K562 (cell line): ENCODE results near the gene MDK. TPM values are rescaled to one million over a fixed set of nuclear protein-coding genes. Genes with fewer than 3 reads are reported as not detected.

Experiments used
- BCL6 ChIP-seq: fragments of 250-450 bp; sonication (Bioruptor Pico); IDR thresholded peaks from 2 replicates; pipeline ENCODE4 v1.4.0; 2020
- CTCF ChIP-seq, 3 experiments: IDR thresholded peaks in 2 of 3; conservative IDR thresholded peaks in 1 of 3; 2 replicates each; pipeline ENCODE4 v1.5.1; 2011 to 2012; ENCODE audit warnings: low read length in 3 of 3, mild to moderate bottlenecking in 3 of 3, control low read depth in 2 of 3, improper control_type of control experiment in 1 of 3, inconsistent platforms in 1 of 3, low read depth in 1 of 3, mixed read lengths in 1 of 3, moderate library complexity in 1 of 3; ENCODE audit not compliant: insufficient read depth in 2 of 3
- EP300 ChIP-seq: IDR thresholded peaks from 2 replicates; pipeline ENCODE4 v1.6.1; 2012; ENCODE audit warnings: low read length, improper control_type of control experiment
- GABPB1 ChIP-seq: sonication (generic); formaldehyde crosslinking; IDR thresholded peaks from 2 replicates; pipeline ENCODE4 v1.8.0; 2022; ENCODE audit warnings: mild to moderate bottlenecking, missing genetic modification reagents
- HEY1 ChIP-seq: fragments of 250-450 bp; sonication (Bioruptor Pico); IDR thresholded peaks from 2 replicates; pipeline ENCODE4 v1.5.0; 2020; ENCODE audit warnings: mild to moderate bottlenecking, moderate library complexity, borderline replicate concordance
- HNRNPLL ChIP-seq: fragments of 200-400 bp; formaldehyde crosslinking; IDR thresholded peaks from 2 replicates; pipeline ENCODE4 v1.6.1; 2017; ENCODE audit warnings: low read length, low read depth, mild to moderate bottlenecking; ENCODE audit not compliant: poor library complexity, severe bottlenecking
- KLF13 ChIP-seq: fragments of 450-650 bp; IDR thresholded peaks from 2 replicates; pipeline ENCODE4 v1.6.1; 2016; ENCODE audit warnings: missing genetic modification characterization, low read depth, mild to moderate bottlenecking, missing compliant biosample characterization, moderate library complexity, borderline replicate concordance
- L3MBTL2 ChIP-seq: fragments of 450-650 bp; IDR thresholded peaks from 2 replicates; pipeline ENCODE4 v1.6.1; 2016; ENCODE audit warnings: mild to moderate bottlenecking, moderate library complexity
- MCM2 ChIP-seq: fragments of 450-650 bp; IDR thresholded peaks from 2 replicates; pipeline ENCODE4 v1.6.1; 2017; ENCODE audit warnings: low read depth, mild to moderate bottlenecking
- MCM3 ChIP-seq: fragments of 450-650 bp; IDR thresholded peaks from 2 replicates; pipeline ENCODE4 v1.6.1; 2016
- MCM5 ChIP-seq: fragments of 450-650 bp; IDR thresholded peaks from 2 replicates; pipeline ENCODE4 v1.6.1; 2016; ENCODE audit warnings: low read depth
- MLLT1 ChIP-seq, 2 experiments: fragments of 450-650 bp; IDR thresholded peaks; 2 replicates each; pipeline ENCODE4 v1.6.1; 2016
- PPARD ChIP-seq: fragments of 250-450 bp; sonication (Bioruptor Pico); IDR thresholded peaks from 2 replicates; pipeline ENCODE4 v1.8.0; 2022; ENCODE audit warnings: inconsistent platforms, mild to moderate bottlenecking, moderate library complexity
- SIRT6 ChIP-seq: IDR thresholded peaks from one replicate; pipeline ENCODE4 v1.6.1; 2012; ENCODE audit warnings: low read depth, mild to moderate bottlenecking, control low read depth, inconsistent platforms, low read length, moderate library complexity
- SIX5 ChIP-seq, 2 experiments: IDR thresholded peaks; 2 replicates each; pipeline ENCODE4 v1.6.1; 2011; ENCODE audit warnings: low read length in 2 of 2, borderline replicate concordance in 1 of 2, low read depth in 1 of 2, mild to moderate bottlenecking in 1 of 2, moderate library complexity in 1 of 2; ENCODE audit not compliant: insufficient read depth in 1 of 2
- TEAD4 ChIP-seq, 2 experiments: sonication (generic) in 1 of 2; formaldehyde crosslinking in 1 of 2; IDR thresholded peaks; 2 replicates each; pipeline versions ENCODE4 v1.6.1 to v1.8.0; 2012 to 2022; ENCODE audit warnings: borderline replicate concordance in 1 of 2, inconsistent platforms in 1 of 2, low read length in 1 of 2, mild to moderate bottlenecking in 1 of 2, missing genetic modification reagents in 1 of 2
- THAP12 ChIP-seq: fragments of 250-450 bp; sonication (Bioruptor Pico); IDR thresholded peaks from 2 replicates; pipeline ENCODE4 v1.9.0; 2021; ENCODE audit warnings: mild to moderate bottlenecking, inconsistent platforms
- THAP7 ChIP-seq: fragments of 250-450 bp; sonication (Bioruptor Pico); IDR thresholded peaks from 2 replicates; pipeline ENCODE4 v1.5.0; 2021
- U2AF2 ChIP-seq: fragments of 200-400 bp; formaldehyde crosslinking; optimal IDR thresholded peaks from 2 replicates; pipeline ENCODE3; 2017; ENCODE audit warnings: low read depth, mild to moderate bottlenecking, low read length
- ZNF263 ChIP-seq: sonication (generic); formaldehyde crosslinking; IDR thresholded peaks from 2 replicates; pipeline ENCODE4 v1.8.0; 2022; ENCODE audit warnings: mild to moderate bottlenecking, missing genetic modification reagents, borderline replicate concordance
- ZNF41 ChIP-seq: fragments of 250-450 bp; sonication (Bioruptor Pico); conservative IDR thresholded peaks from 2 replicates; pipeline ENCODE4 v1.4.0; 2020; ENCODE audit warnings: mild to moderate bottlenecking
- ZNF778 ChIP-seq: fragments of 450-650 bp; formaldehyde crosslinking; IDR thresholded peaks from 2 replicates; pipeline ENCODE4 v1.4.0; 2020; ENCODE audit warnings: mild to moderate bottlenecking, moderate library complexity
- polyA plus RNA-seq, 8 experiments: library from polyadenylated mRNA; depleted of rRNA in 4 of 8; stranded (reverse) in 5 of 8; unstranded in 3 of 8; fragments of >200 nt; fragmentation: Nextera tagmentation in 2 of 8; fragmentation: Illumina TruSeq in 1 of 8; extraction: Ambion mirVana in 2 of 8; extraction: Trizol in 1 of 8; gene quantifications; 2 replicates each; pipeline versions ENCODE4 v1.2.1 to v1.2.3, GENCODE V29; 2011 to 2014; ENCODE audit warnings: inconsistent platforms in 1 of 8, missing spikeins in 1 of 8
- total RNA-seq, 7 experiments: library from RNA; depleted of rRNA in 6 of 7; stranded (reverse); fragments of >200 nt in 6 of 7; fragmentation: Illumina TruSeq in 2 of 7; extraction: Trizol in 2 of 7; gene quantifications; 2 replicates each; pipeline versions ENCODE4 v1.2.1 to v1.2.3, GENCODE V29; 2011 to 2021; ENCODE audit warnings: low replicate concordance in 1 of 7

The MDK gene
- total and polyA plus RNA-seq, 9 of the 15 experiments (the other 6 are each of a cell fraction or from before 2014, with no cell fraction given), result 20.7 to 700 (median 350) TPM

GRCh38 chr11:46361283-46362155, 19.9 kb upstream of the MDK start (continued):
- TF ChIP-seq KLF13 (tag) (no peak), PPARD (no peak), U2AF2 (no peak), MLLT1 (IDR thresholded peaks at IDR 0.05) (no peak), ZNF263 (CRISPR knock-in tag) (peak; percentile 92), THAP7 (no peak), L3MBTL2 (peak; percentile 65), ZNF778 (CRISPR knock-in tag) (no peak), HNRNPLL (no peak), MCM3 (no peak), THAP12 (CRISPR knock-in tag) (peak; percentile 43; the same call in 1 of the 2 replicates), BCL6 (CRISPR knock-in tag) (no peak), EP300 (peak; percentile 65), GABPB1 (CRISPR knock-in tag) (peak; percentile 65), MCM2 (no peak), HEY1 (no peak), ZNF41 (CRISPR knock-in tag) (no peak), MCM5 (no peak), SIRT6 (no peak), SIX5 (IDR thresholded peaks at IDR 0.05; ENCODE audit: borderline replicate concordance in 1 of 2, insufficient read depth in 1 of 2, low read depth in 1 of 2, low read length in 2 of 2) (no peak), CTCF (IDR thresholded peaks at IDR 0.05 in 2 of 3, conservative IDR thresholded peaks at IDR 0.05 in 1 of 3; ENCODE audit: insufficient read depth in 2 of 3, low read depth in 1 of 3, low read length in 3 of 3) (no peak), TEAD4 (IDR thresholded peaks at IDR 0.05; ENCODE audit: low read length) (no peak), TEAD4 (CRISPR knock-in tag; IDR thresholded peaks at IDR 0.05; ENCODE audit: borderline replicate concordance) (no peak)
